IMR-90 (cell line): ENCODE measurements around the gene GCGR. TPM values are rescaled to one million over a fixed set of nuclear protein-coding genes. Genes with fewer than 3 reads are reported as not detected.

Source experiments
- ATAC-seq: fragments of 200-7000 bp; cut with Tn5 transposase; 2 replicates; pipeline ENCODE4 v1.9.1; 2020; ENCODE audit warnings: low read depth, mild to moderate bottlenecking, moderate library complexity
- BruUV-seq: library from RNA; stranded (reverse); fragments of 400-500 nt; replicated peaks from 2 replicates; lab custom pipeline; 2021; lab: Mats Ljungman, UMichigan
- CTCF ChIA-PET: fragments of 300-600 bp; formaldehyde crosslinking; extraction: SDS; loops from one replicate; lab custom pipeline; 2021; ENCODE audit warnings: antibody characterized with exemption; lab: Yijun Ruan, JAX
- POLR2A ChIA-PET: fragments of 300-600 bp; sonication (Branson Sonifier 250); formaldehyde crosslinking; loops from one replicate; lab custom pipeline; 2022; ENCODE audit warnings: antibody characterized with exemption; ENCODE audit not compliant: unreplicated experiment; lab: Charles Lee
- DNase-seq: peaks from one replicate; pipeline ENCODE4 v3.0.0; 2013
- H2AFZ ChIP-seq: replicated peaks from 2 replicates; pipeline ENCODE3; 2013; ENCODE audit warnings: low read length, mild to moderate bottlenecking; ENCODE audit not compliant: poor library complexity
- H2AK5ac ChIP-seq: 2 replicates; pipeline ENCODE4 v1.6.1; 2013; ENCODE audit warnings: low read depth, low read length, inconsistent platforms
- H2AK9ac ChIP-seq: replicated peaks from 2 replicates; pipeline ENCODE3; 2013; ENCODE audit warnings: mild to moderate bottlenecking, low read depth, low read length, moderate library complexity; ENCODE audit not compliant: poor library complexity
- H2BK120ac ChIP-seq: 2 replicates; pipeline ENCODE4 v1.6.1; 2013; ENCODE audit warnings: low read depth, low read length, inconsistent platforms
- H2BK15ac ChIP-seq: 3 replicates; pipeline ENCODE4 v1.6.1; 2013; ENCODE audit warnings: low read depth, low read length, inconsistent platforms
- H2BK20ac ChIP-seq: 2 replicates; pipeline ENCODE4 v1.6.1; 2013; ENCODE audit warnings: low read depth, mild to moderate bottlenecking, inconsistent platforms, low read length, moderate library complexity
- H2BK5ac ChIP-seq: 2 replicates; pipeline ENCODE4 v1.6.1; 2013; ENCODE audit warnings: mild to moderate bottlenecking, low read depth, low read length, inconsistent platforms; ENCODE audit not compliant: poor library complexity, severe bottlenecking
- H3K14ac ChIP-seq: replicated peaks from 2 replicates; pipeline ENCODE4 v1.6.1; 2013; ENCODE audit warnings: low read depth, low read length, inconsistent platforms
- H3K18ac ChIP-seq: 2 replicates; pipeline ENCODE4 v1.6.1; 2013; ENCODE audit warnings: low read depth, low read length, control low read depth
- H3K23ac ChIP-seq: 2 replicates; pipeline ENCODE4 v1.6.1; 2013; ENCODE audit warnings: low read depth, low read length, inconsistent platforms
- H3K27ac ChIP-seq: 2 replicates; pipeline ENCODE4 v1.5.1; 2013; ENCODE audit warnings: mild to moderate bottlenecking, control low read depth, low read length; ENCODE audit not compliant: insufficient read depth
- H3K27me3 ChIP-seq: 2 replicates; pipeline ENCODE4 v1.6.1; 2013; ENCODE audit warnings: low read length; ENCODE audit not compliant: control insufficient read depth, insufficient read depth
- H3K36me3 ChIP-seq: 2 replicates; pipeline ENCODE4 v1.6.1; 2013; ENCODE audit warnings: low read length, mixed read lengths; ENCODE audit not compliant: control insufficient read depth, insufficient read depth
- H3K4ac ChIP-seq: 2 replicates; pipeline ENCODE4 v1.6.1; 2013; ENCODE audit warnings: low read depth, low read length, inconsistent platforms
- H3K4me1 ChIP-seq: 2 replicates; pipeline ENCODE4 v1.6.1; 2013; ENCODE audit warnings: low read length, mixed read lengths; ENCODE audit not compliant: control insufficient read depth, insufficient read depth
- H3K4me2 ChIP-seq: 2 replicates; pipeline ENCODE4 v1.6.1; 2013; ENCODE audit warnings: low read depth, mild to moderate bottlenecking, control low read depth, low read length, moderate library complexity
- H3K4me3 ChIP-seq: 2 replicates; pipeline ENCODE4 v1.5.1; 2013; ENCODE audit warnings: low read depth, mild to moderate bottlenecking, control low read depth, low read length, moderate library complexity; ENCODE audit not compliant: insufficient read depth
- H3K56ac ChIP-seq: 2 replicates; pipeline ENCODE4 v1.6.1; 2013; ENCODE audit warnings: low read length, inconsistent platforms; ENCODE audit not compliant: insufficient read depth; ENCODE audit errors: extremely low read depth
- H3K79me1 ChIP-seq, 2 experiments: 2 replicates each; pipeline ENCODE4 v1.6.1; 2013; ENCODE audit warnings: low read length in 2 of 2, inconsistent platforms in 1 of 2, low read depth in 1 of 2
- H3K9ac ChIP-seq: 2 replicates; pipeline ENCODE4 v1.6.1; 2013; ENCODE audit warnings: low read depth, low read length, control low read depth
- H3K9me1 ChIP-seq: 2 replicates; pipeline ENCODE4 v1.6.1; 2013; ENCODE audit warnings: low read length, inconsistent platforms; ENCODE audit not compliant: insufficient read depth
- H3K9me3 ChIP-seq: 2 replicates; pipeline ENCODE4 v1.6.1; 2013; ENCODE audit warnings: low read length; ENCODE audit not compliant: control insufficient read depth, insufficient read depth
- H4K20me1 ChIP-seq: 2 replicates; pipeline ENCODE4 v1.6.1; 2013; ENCODE audit warnings: low read length, inconsistent platforms; ENCODE audit not compliant: insufficient read depth
- H4K5ac ChIP-seq: 2 replicates; pipeline ENCODE4 v1.6.1; 2013; ENCODE audit warnings: mild to moderate bottlenecking, low read depth, low read length, control low read depth
- H4K8ac ChIP-seq, 2 experiments: 2 replicates each; pipeline ENCODE4 v1.6.1; 2013; ENCODE audit warnings: low read depth in 2 of 2, low read length in 2 of 2, control low read depth in 1 of 2, inconsistent platforms in 1 of 2
- H4K91ac ChIP-seq: 2 replicates; pipeline ENCODE4 v1.6.1; 2013; ENCODE audit warnings: low read depth, low read length, inconsistent platforms; ENCODE audit not compliant: insufficient read depth
- CHD1 ChIP-seq: IDR thresholded peaks from 2 replicates; pipeline ENCODE4 v1.6.1; 2012; ENCODE audit warnings: low read depth, low read length, improper control_type of control experiment
- POLR2A ChIP-seq: IDR thresholded peaks from 2 replicates; pipeline ENCODE4 v1.6.1; 2012; ENCODE audit warnings: mild to moderate bottlenecking, low read depth, low read length
- RAD21 ChIP-seq: IDR thresholded peaks from 2 replicates; pipeline ENCODE4 v1.6.1; 2012; ENCODE audit warnings: low read length, improper control_type of control experiment
- RFX5 ChIP-seq: IDR thresholded peaks from 2 replicates; pipeline ENCODE4 v1.8.0; 2012; ENCODE audit warnings: low read depth, mild to moderate bottlenecking, low read length, moderate library complexity
- SMC3 ChIP-seq: fragments of 150-350 bp; IDR thresholded peaks from 2 replicates; pipeline ENCODE4 v1.6.1; 2016; ENCODE audit warnings: low read depth, mild to moderate bottlenecking, antibody characterized with exemption, low read length, moderate library complexity
- WGBS, 2 experiments: methylation state at CpG; one replicate each; pipeline versions ENCODE4 v1.1.5 to v1.1.7; 2013; ENCODE audit warnings: missing lambda C conversion rate in 2 of 2; ENCODE audit not compliant: insufficient read length in 1 of 2; ENCODE audit errors: extremely low coverage in 2 of 2; 5-methylcytosine and 5-hydroxymethylcytosine counted together
- dilution Hi-C: fragments of 300-500 bp; cut with HindIII; formaldehyde crosslinking; loops from one replicate; pipeline ENCODE4 v1.14.3; 2018; ENCODE audit warnings: low sequenced_read_pairs; ENCODE audit not compliant: unreplicated experiment
- in situ Hi-C: fragments of 300-500 bp; cut with MboI; formaldehyde crosslinking; loops from 3 replicates; pipeline ENCODE4 v1.14.3; 2019; ENCODE audit warnings: low sequenced_read_pairs, inconsistent platforms, mixed read lengths
- intact Hi-C: fragments of 100-400 bp; cut with micrococcal nuclease; formaldehyde crosslinking; loops from 2 replicates; pipeline ENCODE4 v1.10.0; 2022
- polyA plus RNA-seq, 3 experiments: library from polyadenylated mRNA; depleted of rRNA; stranded (reverse); fragments of >200 nt; gene quantifications; 2 replicates each; pipeline ENCODE4 v1.2.3, GENCODE V29; 2012; ENCODE audit warnings: low replicate concordance in 1 of 3
- total RNA-seq: library from RNA; depleted of rRNA; stranded (reverse); fragments of >200 nt; gene quantifications from 2 replicates; pipeline ENCODE4 v1.2.3, GENCODE V29; 2012

GCGR gene
- total and polyA plus RNA-seq, 2 of the 4 experiments (the other 2 are of a cell fraction): not detected

GRCh38 chr17:81803728-81804558 is at the start of gene GCGR (continued):
- no peak for TF ChIP-seq POLR2A
- TF ChIP-seq RAD21: no peak
- no peak for TF ChIP-seq RFX5

DNA sequence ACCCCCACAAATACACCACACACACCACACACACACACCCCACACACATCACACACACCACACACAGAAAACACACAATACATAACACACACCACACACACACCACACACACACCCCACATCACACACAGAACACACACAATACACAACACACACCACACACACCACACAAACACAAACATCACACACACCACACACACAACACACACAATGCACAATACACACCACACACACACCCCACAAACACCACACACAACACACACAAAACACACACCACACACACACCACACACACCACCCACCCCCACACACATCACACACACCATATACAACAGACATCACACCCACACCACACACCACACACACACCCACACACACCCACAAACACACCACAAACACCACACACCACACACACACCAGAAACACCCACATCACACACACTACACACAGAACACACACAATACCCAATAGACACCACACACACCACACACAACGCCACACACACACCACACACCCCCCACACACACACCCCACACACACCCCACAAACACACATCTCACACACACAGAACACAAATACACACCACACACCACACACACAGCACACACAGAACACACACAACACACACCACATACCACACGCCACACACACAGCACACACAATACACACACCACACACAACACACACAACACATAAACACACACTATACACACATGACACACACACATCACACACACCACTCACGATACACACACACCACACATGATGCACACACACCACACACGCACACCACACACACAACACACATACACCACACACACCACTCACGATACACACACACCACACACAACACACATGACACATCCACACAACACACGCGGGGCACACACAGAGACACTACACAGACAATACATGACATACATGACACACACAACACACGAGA is 11.0 kb upstream of the GCGR start:
- H2AK5ac ChIP-seq: peak overlapping the region; percentile 73; the same call in 1 of the 2 replicates
- TF ChIP-seq CHD1 (no peak), SMC3 (no peak)
- H2AK9ac ChIP-seq: peak overlapping the region; percentile 24
- H3K18ac ChIP-seq: no peak overlapping the region
- no peaks in the 10 kb centered on the region for H3K79me1 ChIP-seq
- no peak overlapping the region for H4K5ac ChIP-seq
- H3K27me3 ChIP-seq: peaks cover 4% of the 10 kb centered on the region
- no TSS peak for BruUV-seq
- H4K20me1 ChIP-seq: no peaks in the 10 kb centered on the region
- no peak overlapping the region for H2BK15ac ChIP-seq
- H3K56ac ChIP-seq: no peak overlapping the region
- H3K36me3 ChIP-seq: no peaks in the 10 kb centered on the region
- intact Hi-C loops: no loop called here
- ChIA-PET CTCF (no interaction called here), POLR2A (no interaction called here)
- dilution Hi-C loops: no loop called here
- H3K14ac ChIP-seq: 0 out of 2 replicates have a peak overlapping the region, but pooled peaks have one; percentile 41
- no peak overlapping the region for H4K91ac ChIP-seq
- H2BK5ac ChIP-seq: peak overlapping the region; percentile 92
- no peak for DNase-seq
- H3K4me1 ChIP-seq: no peaks in the 10 kb centered on the region
- WGBS, 2 experiments: 85% methylated on average over 5 of the region's 8 CpGs; no CpG with 5 or more reads in 1 of the 2 experiments
- no peak overlapping the region for H4K8ac ChIP-seq
- no peak overlapping the region for H3K4me3 ChIP-seq
- in situ Hi-C loops: no loop called here
- peak overlapping the region; percentile 23; the same call in 1 of the 2 replicates for H3K23ac ChIP-seq
- H2BK120ac ChIP-seq: no peak overlapping the region
- H3K9ac ChIP-seq: no peak overlapping the region
- no peak for ATAC-seq
- H3K4ac ChIP-seq: no peak overlapping the region
- H3K9me3 ChIP-seq: no peaks in the 10 kb centered on the region
- peaks cover 12% of the 10 kb centered on the region for H3K9me1 ChIP-seq
- no peak overlapping the region for H2BK20ac ChIP-seq
- H3K27ac ChIP-seq: no peak overlapping the region
- H2AFZ ChIP-seq: no peak overlapping the region
- H3K4me2 ChIP-seq: no peak overlapping the region
